Astrocyte (in vitro differentiated cells and primary cell): ENCODE data around the gene TKT. TPM values are rescaled to one million over a fixed set of nuclear protein-coding genes. Genes with fewer than 3 reads are reported as not detected.
"Not testable (repeated sequence)": the region's sequence is repeated elsewhere in the genome, so short reads cannot be mapped to it uniquely, and the experiment has no call there.

ENCODE experiments used
- DNase-seq: peaks from one replicate; pipeline ENCODE4 v3.0.0-alpha.2; 2010; ENCODE audit warnings: low read depth
- FAIRE-seq: peaks from 2 replicates; lab custom pipeline; 2011; peaks lifted over from hg19 to GRCh38; lab: Jason Lieb, UNC
- H2AFZ ChIP-seq: 2 replicates; pipeline ENCODE4 v1.6.0; 2012; ENCODE audit warnings: low read depth, low read length, inconsistent platforms
- H3K27ac ChIP-seq: 2 replicates; pipeline ENCODE4 v1.5.1; 2011; ENCODE audit warnings: low read depth, low read length, inconsistent platforms
- H3K27me3 ChIP-seq: 2 replicates; pipeline ENCODE4 v1.6.0; 2011; ENCODE audit warnings: low read length, inconsistent platforms; ENCODE audit not compliant: insufficient read depth
- H3K36me3 ChIP-seq: 2 replicates; pipeline ENCODE4 v1.5.1; 2011; ENCODE audit warnings: low read length, inconsistent platforms; ENCODE audit not compliant: insufficient read depth
- H3K4me1 ChIP-seq: 2 replicates; pipeline ENCODE4 v1.5.1; 2011; ENCODE audit warnings: low read length, inconsistent platforms; ENCODE audit not compliant: insufficient read depth
- H3K4me2 ChIP-seq: 2 replicates; pipeline ENCODE4 v1.6.0; 2012; ENCODE audit warnings: low read length, inconsistent platforms
- H3K4me3 ChIP-seq: 2 replicates; pipeline ENCODE4 v1.5.1; 2011; ENCODE audit warnings: low read depth, mild to moderate bottlenecking, low read length, inconsistent platforms; ENCODE audit not compliant: insufficient read depth
- H3K79me2 ChIP-seq: 2 replicates; pipeline ENCODE4 v1.6.0; 2012; ENCODE audit warnings: mild to moderate bottlenecking, low read length, inconsistent platforms; ENCODE audit not compliant: insufficient read depth
- H3K9ac ChIP-seq: 2 replicates; pipeline ENCODE4 v1.6.0; 2012; ENCODE audit warnings: mild to moderate bottlenecking, low read length, inconsistent platforms
- H3K9me3 ChIP-seq: 2 replicates; pipeline ENCODE4 v1.5.1; 2012; ENCODE audit warnings: low read depth, mild to moderate bottlenecking, low read length, inconsistent platforms; ENCODE audit not compliant: insufficient read depth
- H4K20me1 ChIP-seq: 2 replicates; pipeline ENCODE4 v1.6.0; 2012; ENCODE audit warnings: low read length, inconsistent platforms; ENCODE audit not compliant: insufficient read depth
- H3K27ac Mint-ChIP-seq: one replicate; pipeline ENCODE4 v1.8.0; 2021; ENCODE audit warnings: mild to moderate bottlenecking, mixed read lengths; ENCODE audit not compliant: unreplicated experiment
- H3K27me3 Mint-ChIP-seq: one replicate; pipeline ENCODE4 v1.8.0; 2021; ENCODE audit warnings: low read depth, mixed read lengths; ENCODE audit not compliant: unreplicated experiment
- H3K36me3 Mint-ChIP-seq: one replicate; pipeline ENCODE4 v1.8.0; 2021; ENCODE audit warnings: low read depth, mixed read lengths; ENCODE audit not compliant: unreplicated experiment
- H3K4me1 Mint-ChIP-seq: one replicate; pipeline ENCODE4 v1.8.0; 2021; ENCODE audit warnings: low read depth, mixed read lengths; ENCODE audit not compliant: unreplicated experiment
- H3K4me3 Mint-ChIP-seq: one replicate; pipeline ENCODE4 v1.8.0; 2021; ENCODE audit warnings: mild to moderate bottlenecking, moderate library complexity, mixed read lengths; ENCODE audit not compliant: unreplicated experiment
- H3K9me3 Mint-ChIP-seq: one replicate; pipeline ENCODE4 v1.8.0; 2021; ENCODE audit warnings: mild to moderate bottlenecking, mixed read lengths; ENCODE audit not compliant: unreplicated experiment
- EZH2 ChIP-seq: IDR thresholded peaks from 2 replicates; pipeline ENCODE4 v1.6.1; 2012; ENCODE audit warnings: mild to moderate bottlenecking, low read length, inconsistent platforms; ENCODE audit not compliant: insufficient read depth
- total RNA-seq: library from RNA; stranded (reverse); gene quantifications from 2 replicates; pipeline ENCODE4 v1.2.1, GENCODE V29; 2021
- TF ChIP-seq, protein P1 (sequence below): IDR thresholded peaks from 2 replicates; pipeline ENCODE4 v1.5.1; 2011; ENCODE audit warnings: low read depth, mild to moderate bottlenecking, inconsistent platforms, low read length, moderate library complexity; ENCODE audit not compliant: insufficient read depth

TKT gene
- total RNA-seq, 1 donor from 2014 or later: 318 TPM

GRCh38 chr3:53253707-53254508 is 1.9 kb downstream of the TKT start:
- H3K4me1 ChIP-seq: peaks cover 22% of the 10 kb centered on the region
- H3K4me1 Mint-ChIP-seq: peaks cover 25% of the 10 kb centered on the region
- no peaks in the 10 kb centered on the region for H3K27me3 ChIP-seq
- FAIRE-seq: no peak
- TF ChIP-seq EZH2: no peak
- TF ChIP-seq, protein P1, sequence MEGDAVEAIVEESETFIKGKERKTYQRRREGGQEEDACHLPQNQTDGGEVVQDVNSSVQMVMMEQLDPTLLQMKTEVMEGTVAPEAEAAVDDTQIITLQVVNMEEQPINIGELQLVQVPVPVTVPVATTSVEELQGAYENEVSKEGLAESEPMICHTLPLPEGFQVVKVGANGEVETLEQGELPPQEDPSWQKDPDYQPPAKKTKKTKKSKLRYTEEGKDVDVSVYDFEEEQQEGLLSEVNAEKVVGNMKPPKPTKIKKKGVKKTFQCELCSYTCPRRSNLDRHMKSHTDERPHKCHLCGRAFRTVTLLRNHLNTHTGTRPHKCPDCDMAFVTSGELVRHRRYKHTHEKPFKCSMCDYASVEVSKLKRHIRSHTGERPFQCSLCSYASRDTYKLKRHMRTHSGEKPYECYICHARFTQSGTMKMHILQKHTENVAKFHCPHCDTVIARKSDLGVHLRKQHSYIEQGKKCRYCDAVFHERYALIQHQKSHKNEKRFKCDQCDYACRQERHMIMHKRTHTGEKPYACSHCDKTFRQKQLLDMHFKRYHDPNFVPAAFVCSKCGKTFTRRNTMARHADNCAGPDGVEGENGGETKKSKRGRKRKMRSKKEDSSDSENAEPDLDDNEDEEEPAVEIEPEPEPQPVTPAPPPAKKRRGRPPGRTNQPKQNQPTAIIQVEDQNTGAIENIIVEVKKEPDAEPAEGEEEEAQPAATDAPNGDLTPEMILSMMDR: no peak
- peaks cover 65% of the 10 kb centered on the region for H4K20me1 ChIP-seq
- H3K36me3 Mint-ChIP-seq: peaks cover 6% of the 10 kb centered on the region
- H2AFZ ChIP-seq: no peak overlapping the region
- H3K27ac Mint-ChIP-seq: peak overlapping the region; percentile 72
- H3K9me3 ChIP-seq: no peaks in the 10 kb centered on the region
- H3K4me3 ChIP-seq: peak overlapping the region; percentile 93
- H3K9ac ChIP-seq: peak overlapping the region; percentile 89
- no peaks in the 10 kb centered on the region for H3K9me3 Mint-ChIP-seq
- peaks cover 3% of the 10 kb centered on the region for H3K36me3 ChIP-seq
- no peak for DNase-seq
- H3K27me3 Mint-ChIP-seq: peaks cover 3% of the 10 kb centered on the region
- H3K4me2 ChIP-seq: peak overlapping the region; percentile 100
- H3K79me2 ChIP-seq: peaks cover 69% of the 10 kb centered on the region
- peak overlapping the region; percentile 95 for H3K4me3 Mint-ChIP-seq
- H3K27ac ChIP-seq: no peak overlapping the region

- not testable (repeated sequence) for H3K9me3 ChIP-seq, H3K27ac Mint-ChIP-seq, H3K36me3 Mint-ChIP-seq, H3K36me3 ChIP-seq, H3K4me3 ChIP-seq, H3K9ac ChIP-seq, FAIRE-seq, H3K27me3 Mint-ChIP-seq, H3K27me3 ChIP-seq, H3K27ac ChIP-seq, DNase-seq, H2AFZ ChIP-seq, H3K9me3 Mint-ChIP-seq
- peaks cover 79% of the 10 kb centered on the region for H3K79me2 ChIP-seq
- H3K4me3 Mint-ChIP-seq: peak overlapping the region; percentile 95
- H3K4me1 ChIP-seq: peaks cover 22% of the 10 kb centered on the region
- H4K20me1 ChIP-seq: peaks cover 74% of the 10 kb centered on the region
- peak overlapping the region; percentile 100 for H3K4me2 ChIP-seq
- H3K4me1 Mint-ChIP-seq: peaks cover 20% of the 10 kb centered on the region
Observed at GRCh38 chr3:53252947-53253322, 2.9 kb downstream of the TKT start.

DNA sequence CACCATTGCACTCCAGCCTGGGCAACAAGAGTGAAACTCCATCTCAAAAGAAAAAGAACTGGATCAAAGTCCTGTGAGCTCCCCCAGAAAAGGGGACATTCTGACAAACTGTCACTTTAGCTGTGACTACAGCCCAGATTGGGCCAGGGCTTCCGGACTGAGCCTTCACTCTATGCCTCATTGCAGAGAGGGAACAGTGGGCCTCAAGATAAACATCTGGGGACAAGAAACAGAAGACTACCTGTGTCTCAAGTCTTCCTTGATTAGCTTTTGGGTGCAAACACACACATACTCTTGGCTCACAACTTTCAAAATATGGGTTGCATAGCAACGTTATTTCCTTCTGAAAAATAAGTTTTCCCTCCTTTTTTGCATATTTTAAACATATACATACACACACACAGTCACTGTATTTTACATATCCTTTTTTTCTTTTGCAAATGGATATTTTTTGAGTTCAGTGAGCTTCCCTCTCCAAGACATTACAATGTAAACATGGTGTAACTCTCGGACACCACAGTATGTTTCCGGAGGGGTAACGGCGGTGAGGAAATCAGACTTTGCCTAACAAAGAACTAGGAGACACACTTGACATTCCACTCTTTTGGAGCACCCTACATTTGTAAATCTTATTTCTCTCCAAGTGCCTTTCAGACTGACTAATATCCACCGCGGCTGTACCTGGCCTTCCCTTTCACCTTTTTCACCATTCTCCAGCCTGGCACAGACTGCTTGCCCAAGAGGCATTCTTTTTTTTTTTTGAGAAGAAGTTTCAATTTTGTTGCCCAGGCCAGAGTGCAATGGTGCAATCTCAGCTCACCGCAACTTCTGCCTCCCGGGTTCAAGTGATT is 3.5 kb downstream of the TKT start:
- H3K4me2 ChIP-seq: peak overlapping the region; percentile 100
- Mint-ChIP-seq H3K4me1 (peaks cover 20% of the 10 kb centered on the region), H3K36me3 (peaks cover 4% of the 10 kb centered on the region), H3K4me3 (peak overlapping the region; percentile 80), H3K9me3 (no peaks in the 10 kb centered on the region), H3K27ac (peak overlapping the region; percentile 18), H3K27me3 (no peaks in the 10 kb centered on the region)
- no peaks in the 10 kb centered on the region for H3K27me3 ChIP-seq
- FAIRE-seq (no peak), DNase-seq (peak; percentile 18)
- no peak overlapping the region for H3K9ac ChIP-seq
- H3K27ac ChIP-seq: no peak overlapping the region
- peaks cover 22% of the 10 kb centered on the region for H3K4me1 ChIP-seq
- no peak overlapping the region for H3K4me3 ChIP-seq
- H3K9me3 ChIP-seq: no peaks in the 10 kb centered on the region
- no peak overlapping the region for H2AFZ ChIP-seq
- TF ChIP-seq EZH2: no peak
- TF ChIP-seq, protein P1: no peak
- H4K20me1 ChIP-seq: peaks cover 81% of the 10 kb centered on the region
- peaks cover 3% of the 10 kb centered on the region for H3K36me3 ChIP-seq
- peaks cover 85% of the 10 kb centered on the region for H3K79me2 ChIP-seq
